PC-9 (cell line): Measurements from ENCODE around the gene LRRC53.

ENCODE experiments used
- CTCF ChIP-seq: fragments of 200-600 bp; sonication (generic); conservative IDR thresholded peaks from 2 replicates; pipeline ENCODE4 v1.6.1; 2017; ENCODE audit warnings: mixed run types, antibody characterized with exemption, mild to moderate bottlenecking, moderate library complexity
- EZH2 ChIP-seq: fragments of 200-600 bp; sonication (generic); IDR thresholded peaks from 2 replicates; pipeline ENCODE4 v1.8.0; 2017; ENCODE audit warnings: antibody characterized with exemption, low read depth

- TF ChIP-seq EZH2 (no peak), CTCF (no peak)
Observed at GRCh38 chr1:74470251-74470650, 42.2 kb downstream of the LRRC53 start.
